ENCODE measurements around the gene CEP85L. TPM values are rescaled to one million over a fixed set of nuclear protein-coding genes. Genes with fewer than 3 reads are reported as not detected.

Gene CEP85L
- total RNA-seq, 4 donors from 2014 or later = 15.6 to 22.8 (median 21.9) TPM

- H3K4me1 ChIP-seq = peaks cover 0 to 6% of the 10 kb centered on the region in 2 donors
- no peaks in the 10 kb centered on the region for H3K27me3 ChIP-seq
- TF ChIP-seq CTCF (IDR thresholded peaks at IDR 0.05 in 4 of 5, conservative IDR thresholded peaks at IDR 0.05 in 1 of 5) (no peak), POLR2A (IDR thresholded peaks at IDR 0.05) (no peak)
- in situ Hi-C loops (cut with MboI; ENCODE audit: low sequenced_read_pairs in 4 of 4) = loop anchor here in 2 of 4 donors (10.0 to 25.0 kb wide), 2 partner anchors 213 to 216 kb away; no protein-coding TSS in a partner anchor
- no peaks in the 10 kb centered on the region for H3K9me3 ChIP-seq
- H3K4me3 ChIP-seq = no peak overlapping the region
- ATAC-seq (no peak), DNase-seq (no peak)
- intact Hi-C loops (cut with DNase I; ENCODE audit: low total_unique reads) = no loop called here
- H3K27ac ChIP-seq = no peak overlapping the region
- H3K36me3 ChIP-seq = peaks cover 0 to 18% of the 10 kb centered on the region in 2 donors
Measured at GRCh38 chr6:118500130-118501015, 151.0 kb downstream of the CEP85L start.

GRCh38 chr6:118495485-118496280 is 155.7 kb downstream of the CEP85L start:
- H3K27ac ChIP-seq = no peak overlapping the region
- peaks cover 0 to 13% of the 10 kb centered on the region in 2 donors for H3K36me3 ChIP-seq
- no peaks in the 10 kb centered on the region for H3K4me1 ChIP-seq
- no peaks in the 10 kb centered on the region for H3K27me3 ChIP-seq
- TF ChIP-seq POLR2A (IDR thresholded peaks at IDR 0.05) (no peak), CTCF (IDR thresholded peaks at IDR 0.05 in 4 of 5, conservative IDR thresholded peaks at IDR 0.05 in 1 of 5) (no peak)
- DNase-seq = no peak
- intact Hi-C loops (cut with DNase I; ENCODE audit: low total_unique reads) = no loop called here
- H3K9me3 ChIP-seq = no peaks in the 10 kb centered on the region
- no peak overlapping the region for H3K4me3 ChIP-seq
- no peak for ATAC-seq
- in situ Hi-C loops (cut with MboI; ENCODE audit: low sequenced_read_pairs in 4 of 4) = no loop called here

- Histone ChIP-seq H3K27ac (no peak overlapping the region), H3K4me3 (no peak overlapping the region), H3K27me3 (no peaks in the 10 kb centered on the region), H3K9me3 (no peaks in the 10 kb centered on the region), H3K36me3 (peaks cover 0 to 29% of the 10 kb centered on the region in 2 donors), H3K4me1 (no peaks in the 10 kb centered on the region)
- in situ Hi-C loops (cut with MboI; ENCODE audit: low sequenced_read_pairs in 4 of 4) (no loop called here), intact Hi-C loops (cut with DNase I; ENCODE audit: low total_unique reads) (no loop called here)
- no peak for TF ChIP-seq CTCF (IDR thresholded peaks at IDR 0.05 in 4 of 5, conservative IDR thresholded peaks at IDR 0.05 in 1 of 5)
- TF ChIP-seq POLR2A (IDR thresholded peaks at IDR 0.05) = no peak
- DNase-seq (no peak), ATAC-seq (no peak)
Measured at GRCh38 chr6:118494091-118494490, 157.3 kb downstream of the CEP85L start.

GRCh38 chr6:118489990-118490389 is 161.4 kb downstream of the CEP85L start:
- Histone ChIP-seq H3K27me3 (no peaks in the 10 kb centered on the region), H3K4me1 (peaks cover 0 to 9% of the 10 kb centered on the region in 2 donors), H3K27ac (no peak overlapping the region), H3K4me3 (no peak overlapping the region), H3K36me3 (peaks cover 0 to 50% of the 10 kb centered on the region in 2 donors), H3K9me3 (no peaks in the 10 kb centered on the region)
- in situ Hi-C loops (cut with MboI; ENCODE audit: low sequenced_read_pairs in 4 of 4) (no loop called here), intact Hi-C loops (cut with DNase I; ENCODE audit: low total_unique reads) (no loop called here)
- ATAC-seq = no peak
- DNase-seq = no peak
- TF ChIP-seq POLR2A (IDR thresholded peaks at IDR 0.05) (no peak), CTCF (IDR thresholded peaks at IDR 0.05 in 4 of 5, conservative IDR thresholded peaks at IDR 0.05 in 1 of 5) (no peak)

Measured in gastrocnemius medialis (tissue), 4 donors.